Astrocyte (in vitro differentiated cells and primary cell): ENCODE data around the gene XYLB. TPM values are rescaled to one million over a fixed set of nuclear protein-coding genes. Genes with fewer than 3 reads are reported as not detected.

Experiments
- DNase-seq: peaks from one replicate; pipeline ENCODE4 v3.0.0-alpha.2; 2010; ENCODE audit warnings: low read depth
- FAIRE-seq: peaks from 2 replicates; lab custom pipeline; 2011; peaks lifted over from hg19 to GRCh38; lab: Jason Lieb, UNC
- H2AFZ ChIP-seq: 2 replicates; pipeline ENCODE4 v1.6.0; 2012; ENCODE audit warnings: low read depth, low read length, inconsistent platforms
- H3K27ac ChIP-seq: 2 replicates; pipeline ENCODE4 v1.5.1; 2011; ENCODE audit warnings: low read depth, low read length, inconsistent platforms
- H3K27me3 ChIP-seq: 2 replicates; pipeline ENCODE4 v1.6.0; 2011; ENCODE audit warnings: low read length, inconsistent platforms; ENCODE audit not compliant: insufficient read depth
- H3K36me3 ChIP-seq: 2 replicates; pipeline ENCODE4 v1.5.1; 2011; ENCODE audit warnings: low read length, inconsistent platforms; ENCODE audit not compliant: insufficient read depth
- H3K4me1 ChIP-seq: 2 replicates; pipeline ENCODE4 v1.5.1; 2011; ENCODE audit warnings: low read length, inconsistent platforms; ENCODE audit not compliant: insufficient read depth
- H3K4me2 ChIP-seq: 2 replicates; pipeline ENCODE4 v1.6.0; 2012; ENCODE audit warnings: low read length, inconsistent platforms
- H3K4me3 ChIP-seq: 2 replicates; pipeline ENCODE4 v1.5.1; 2011; ENCODE audit warnings: low read depth, mild to moderate bottlenecking, low read length, inconsistent platforms; ENCODE audit not compliant: insufficient read depth
- H3K79me2 ChIP-seq: 2 replicates; pipeline ENCODE4 v1.6.0; 2012; ENCODE audit warnings: mild to moderate bottlenecking, low read length, inconsistent platforms; ENCODE audit not compliant: insufficient read depth
- H3K9ac ChIP-seq: 2 replicates; pipeline ENCODE4 v1.6.0; 2012; ENCODE audit warnings: mild to moderate bottlenecking, low read length, inconsistent platforms
- H3K9me3 ChIP-seq: 2 replicates; pipeline ENCODE4 v1.5.1; 2012; ENCODE audit warnings: low read depth, mild to moderate bottlenecking, low read length, inconsistent platforms; ENCODE audit not compliant: insufficient read depth
- H4K20me1 ChIP-seq: 2 replicates; pipeline ENCODE4 v1.6.0; 2012; ENCODE audit warnings: low read length, inconsistent platforms; ENCODE audit not compliant: insufficient read depth
- H3K27ac Mint-ChIP-seq: one replicate; pipeline ENCODE4 v1.8.0; 2021; ENCODE audit warnings: mild to moderate bottlenecking, mixed read lengths; ENCODE audit not compliant: unreplicated experiment
- H3K27me3 Mint-ChIP-seq: one replicate; pipeline ENCODE4 v1.8.0; 2021; ENCODE audit warnings: low read depth, mixed read lengths; ENCODE audit not compliant: unreplicated experiment
- H3K36me3 Mint-ChIP-seq: one replicate; pipeline ENCODE4 v1.8.0; 2021; ENCODE audit warnings: low read depth, mixed read lengths; ENCODE audit not compliant: unreplicated experiment
- H3K4me1 Mint-ChIP-seq: one replicate; pipeline ENCODE4 v1.8.0; 2021; ENCODE audit warnings: low read depth, mixed read lengths; ENCODE audit not compliant: unreplicated experiment
- H3K4me3 Mint-ChIP-seq: one replicate; pipeline ENCODE4 v1.8.0; 2021; ENCODE audit warnings: mild to moderate bottlenecking, moderate library complexity, mixed read lengths; ENCODE audit not compliant: unreplicated experiment
- H3K9me3 Mint-ChIP-seq: one replicate; pipeline ENCODE4 v1.8.0; 2021; ENCODE audit warnings: mild to moderate bottlenecking, mixed read lengths; ENCODE audit not compliant: unreplicated experiment
- EZH2 ChIP-seq: IDR thresholded peaks from 2 replicates; pipeline ENCODE4 v1.6.1; 2012; ENCODE audit warnings: mild to moderate bottlenecking, low read length, inconsistent platforms; ENCODE audit not compliant: insufficient read depth
- total RNA-seq: library from RNA; stranded (reverse); gene quantifications from 2 replicates; pipeline ENCODE4 v1.2.1, GENCODE V29; 2021
- TF ChIP-seq, protein P1 (sequence below): IDR thresholded peaks from 2 replicates; pipeline ENCODE4 v1.5.1; 2011; ENCODE audit warnings: low read depth, mild to moderate bottlenecking, inconsistent platforms, low read length, moderate library complexity; ENCODE audit not compliant: insufficient read depth

The XYLB gene
- total RNA-seq, 1 donor from 2014 or later = 2.3 TPM

GRCh38 chr3:38347421-38348200 lies 1.0 kb downstream of the XYLB start:
- Histone ChIP-seq H2AFZ (peak overlapping the region; percentile 95), H3K4me2 (peak overlapping the region; percentile 89), H3K27ac (no peak overlapping the region), H3K36me3 (no peaks in the 10 kb centered on the region), H3K79me2 (peaks cover 3% of the 10 kb centered on the region), H3K9ac (peak overlapping the region; percentile 64), H4K20me1 (no peaks in the 10 kb centered on the region), H3K4me1 (peaks cover 4% of the 10 kb centered on the region), H3K4me3 (peak overlapping the region; percentile 67), H3K9me3 (no peaks in the 10 kb centered on the region), H3K27me3 (no peaks in the 10 kb centered on the region)
- DNase-seq = no peak
- H3K36me3 Mint-ChIP-seq = peaks cover 2% of the 10 kb centered on the region
- H3K4me3 Mint-ChIP-seq = peak overlapping the region; percentile 74
- peaks cover 5% of the 10 kb centered on the region for H3K27me3 Mint-ChIP-seq
- H3K4me1 Mint-ChIP-seq = no peaks in the 10 kb centered on the region
- no peak for FAIRE-seq
- H3K27ac Mint-ChIP-seq = no peak overlapping the region
- no peak for TF ChIP-seq EZH2
- TF ChIP-seq, protein P1, sequence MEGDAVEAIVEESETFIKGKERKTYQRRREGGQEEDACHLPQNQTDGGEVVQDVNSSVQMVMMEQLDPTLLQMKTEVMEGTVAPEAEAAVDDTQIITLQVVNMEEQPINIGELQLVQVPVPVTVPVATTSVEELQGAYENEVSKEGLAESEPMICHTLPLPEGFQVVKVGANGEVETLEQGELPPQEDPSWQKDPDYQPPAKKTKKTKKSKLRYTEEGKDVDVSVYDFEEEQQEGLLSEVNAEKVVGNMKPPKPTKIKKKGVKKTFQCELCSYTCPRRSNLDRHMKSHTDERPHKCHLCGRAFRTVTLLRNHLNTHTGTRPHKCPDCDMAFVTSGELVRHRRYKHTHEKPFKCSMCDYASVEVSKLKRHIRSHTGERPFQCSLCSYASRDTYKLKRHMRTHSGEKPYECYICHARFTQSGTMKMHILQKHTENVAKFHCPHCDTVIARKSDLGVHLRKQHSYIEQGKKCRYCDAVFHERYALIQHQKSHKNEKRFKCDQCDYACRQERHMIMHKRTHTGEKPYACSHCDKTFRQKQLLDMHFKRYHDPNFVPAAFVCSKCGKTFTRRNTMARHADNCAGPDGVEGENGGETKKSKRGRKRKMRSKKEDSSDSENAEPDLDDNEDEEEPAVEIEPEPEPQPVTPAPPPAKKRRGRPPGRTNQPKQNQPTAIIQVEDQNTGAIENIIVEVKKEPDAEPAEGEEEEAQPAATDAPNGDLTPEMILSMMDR = no peak
- H3K9me3 Mint-ChIP-seq = no peaks in the 10 kb centered on the region

- Mint-ChIP-seq H3K4me3 (no peak overlapping the region), H3K4me1 (no peaks in the 10 kb centered on the region), H3K36me3 (peaks cover 2% of the 10 kb centered on the region), H3K9me3 (no peaks in the 10 kb centered on the region), H3K27ac (no peak overlapping the region), H3K27me3 (peaks cover 3% of the 10 kb centered on the region)
- FAIRE-seq (no peak), DNase-seq (peak; percentile 27)
- Histone ChIP-seq H3K9me3 (no peaks in the 10 kb centered on the region), H3K4me2 (no peak overlapping the region), H3K4me1 (peaks cover 4% of the 10 kb centered on the region), H4K20me1 (no peaks in the 10 kb centered on the region), H3K79me2 (peaks cover 3% of the 10 kb centered on the region), H3K9ac (no peak overlapping the region), H3K4me3 (no peak overlapping the region), H3K27me3 (no peaks in the 10 kb centered on the region), H3K36me3 (no peaks in the 10 kb centered on the region), H2AFZ (no peak overlapping the region), H3K27ac (no peak overlapping the region)
- TF ChIP-seq, protein P1 = no peak
- no peak for TF ChIP-seq EZH2
Observed at GRCh38 chr3:38348903-38349302, 2.3 kb downstream of the XYLB start.
